Jurkat, Clone E6-1 (cell line): ENCODE measurements around the gene USP28.

Source experiments
- DNase-seq: peaks from one replicate; pipeline ENCODE4 v3.0.0-alpha.2; 2011; ENCODE audit warnings: low read depth, low spot score
- H3K4me3 ChIP-seq: 2 replicates; pipeline ENCODE4 v1.5.1; 2011; ENCODE audit warnings: mild to moderate bottlenecking, low read length, control low read depth, moderate library complexity

The USP28 gene

DNA sequence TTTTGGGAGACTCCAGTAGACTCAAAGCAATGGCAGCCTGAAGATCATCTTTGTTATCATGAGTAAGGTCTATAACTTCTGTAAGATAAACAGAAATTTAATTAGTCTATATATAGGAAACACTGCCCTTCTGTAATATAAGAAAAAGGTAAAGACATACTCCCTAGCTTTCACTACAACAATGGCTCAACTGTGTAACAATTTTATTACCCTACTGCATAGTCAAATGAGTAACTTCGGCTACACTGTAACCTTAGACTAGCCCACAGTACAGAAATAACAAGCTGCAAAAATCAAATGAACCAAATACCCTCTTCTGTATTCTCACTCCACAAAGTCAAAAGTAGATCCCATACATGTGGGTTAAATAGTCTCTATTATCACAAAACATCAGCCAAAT lies 33.7 kb downstream of the USP28 start:
- H3K4me3 ChIP-seq: no peak overlapping the region
- DNase-seq: no peak

DNA sequence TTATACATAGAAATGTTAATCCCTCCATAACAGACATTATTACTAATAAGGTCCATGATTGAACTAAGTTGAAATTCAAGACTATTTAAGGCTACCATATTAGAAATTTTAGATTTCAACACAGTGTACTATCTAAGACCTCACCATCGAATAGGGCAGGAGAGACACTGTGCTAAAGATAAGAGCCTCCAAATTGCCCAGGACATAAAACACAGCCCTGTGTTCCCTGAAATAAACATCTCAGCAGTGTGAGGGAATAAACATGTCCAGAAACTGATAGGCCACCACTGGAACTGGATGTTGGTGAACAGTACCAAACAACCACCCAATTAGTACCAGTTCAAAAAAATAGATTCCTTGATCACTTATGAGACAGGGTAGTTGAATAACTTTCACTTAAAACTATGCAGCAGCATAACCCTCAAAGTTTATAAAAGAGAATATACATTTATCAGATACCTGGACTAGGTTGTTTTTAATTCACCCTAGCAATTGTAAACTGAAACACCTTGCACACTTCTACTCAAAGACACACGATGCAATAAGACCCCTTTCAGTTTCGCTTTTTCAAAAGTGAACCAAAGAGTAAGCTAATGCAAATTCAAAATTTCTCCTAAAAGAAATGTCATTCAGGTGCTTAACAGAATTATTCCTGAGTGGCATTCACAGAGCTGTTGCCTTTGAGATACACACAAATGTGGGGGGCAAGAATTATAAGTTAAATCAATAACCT lies 34.3 kb downstream of the USP28 start:
- H3K4me3 ChIP-seq: no peak overlapping the region
- no peak for DNase-seq

DNA sequence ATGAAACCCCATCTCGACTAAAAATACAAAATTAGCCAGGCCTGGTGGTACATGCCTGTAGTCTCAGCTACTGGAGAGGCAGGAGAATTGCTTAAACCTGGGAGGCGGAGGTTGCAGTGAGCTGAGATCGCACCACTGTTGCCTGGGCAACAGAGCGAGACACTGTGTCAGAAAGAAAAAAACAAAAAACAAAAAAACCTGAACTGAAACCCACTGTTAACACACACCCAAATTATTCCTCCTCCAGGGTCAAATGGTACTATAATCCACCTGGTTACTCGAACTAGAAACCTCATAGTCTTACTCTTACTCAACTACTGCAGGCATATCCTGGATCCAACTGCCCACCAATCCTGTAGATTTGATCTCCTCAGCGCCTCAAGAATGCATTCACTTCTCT lies 35.5 kb downstream of the USP28 start:
- no peak for DNase-seq

DNA sequence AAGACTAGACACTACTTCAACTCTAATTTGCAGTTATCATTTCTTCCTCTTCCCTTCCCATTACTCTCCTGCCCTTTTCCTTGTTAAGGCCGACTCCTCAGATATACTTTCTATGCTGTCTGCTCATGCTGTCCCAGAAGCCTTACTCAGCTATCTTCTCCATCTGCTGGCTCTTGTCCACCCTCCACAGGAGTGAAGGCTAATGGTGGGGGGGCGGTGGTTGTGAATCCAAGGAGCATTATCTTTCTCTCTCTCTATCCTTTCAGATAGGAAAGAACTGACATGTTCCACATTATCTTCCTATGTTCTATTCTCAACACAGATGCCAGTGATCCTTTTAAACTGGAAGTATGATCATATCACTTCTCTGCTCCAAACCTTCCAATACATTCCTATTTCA lies 37.4 kb downstream of the USP28 start:
- no peak overlapping the region for H3K4me3 ChIP-seq
- DNase-seq: no peak

More for the DNA sequence above, 35.5 kb downstream of the USP28 start:
- H3K4me3 ChIP-seq: no peak overlapping the region

DNA sequence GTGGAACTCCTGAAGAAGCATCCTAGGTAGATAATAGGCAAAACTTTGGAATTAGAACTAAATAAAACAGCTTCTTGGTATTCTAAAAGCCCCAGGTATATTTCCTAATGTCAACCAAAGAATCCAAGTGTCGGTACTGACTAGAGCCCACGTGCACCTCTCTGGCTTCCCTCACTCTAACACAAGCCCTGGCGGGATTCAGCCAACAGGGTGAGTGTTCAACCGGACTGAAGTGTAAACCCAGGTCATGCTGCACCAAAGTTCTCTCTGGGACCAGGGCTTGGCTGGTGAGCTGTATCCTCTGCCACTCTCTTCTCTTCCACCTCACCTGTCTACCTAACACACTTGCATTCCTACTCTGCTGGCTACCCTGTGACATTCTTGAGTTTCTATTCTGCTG lies 40.1 kb downstream of the USP28 start:
- DNase-seq: no peak
- no peak overlapping the region for H3K4me3 ChIP-seq

GRCh38 chr11:113833151-113833550 lies 42.2 kb downstream of the USP28 start:
- DNase-seq: no peak
- H3K4me3 ChIP-seq: no peak overlapping the region

DNA sequence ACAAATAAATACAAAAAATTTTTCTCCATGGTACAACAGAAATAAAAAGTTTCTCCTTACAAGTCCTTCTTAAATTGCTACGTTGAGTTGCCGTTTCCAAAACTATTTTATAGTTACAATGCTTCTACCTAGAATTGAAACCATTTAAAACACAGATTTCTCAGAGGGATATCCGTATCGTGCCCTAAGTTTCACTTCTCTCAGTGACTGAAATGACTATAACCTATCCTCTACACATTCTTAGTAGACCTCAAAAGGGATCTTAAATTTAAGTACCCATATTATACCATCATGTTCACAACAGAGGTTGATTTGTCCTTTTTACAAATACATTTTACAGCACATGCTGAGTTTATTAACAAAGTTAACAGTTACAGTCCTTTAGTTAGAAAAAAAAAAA lies 44.1 kb downstream of the USP28 start:
- no peak for DNase-seq
- H3K4me3 ChIP-seq: no peak overlapping the region

- no peak overlapping the region for H3K4me3 ChIP-seq
- DNase-seq: no peak
Observed at GRCh38 chr11:113829751-113830150, 45.6 kb downstream of the USP28 start.

GRCh38 chr11:113828191-113828590 lies 47.2 kb downstream of the USP28 start:
- no peak overlapping the region for H3K4me3 ChIP-seq
- no peak for DNase-seq

GRCh38 chr11:113827477-113827876 lies 47.9 kb downstream of the USP28 start:
- H3K4me3 ChIP-seq: no peak overlapping the region
- DNase-seq: no peak

- H3K4me3 ChIP-seq: no peak overlapping the region
- DNase-seq: no peak
Observed at GRCh38 chr11:113818426-113818825, 56.9 kb downstream of the USP28 start.

DNA sequence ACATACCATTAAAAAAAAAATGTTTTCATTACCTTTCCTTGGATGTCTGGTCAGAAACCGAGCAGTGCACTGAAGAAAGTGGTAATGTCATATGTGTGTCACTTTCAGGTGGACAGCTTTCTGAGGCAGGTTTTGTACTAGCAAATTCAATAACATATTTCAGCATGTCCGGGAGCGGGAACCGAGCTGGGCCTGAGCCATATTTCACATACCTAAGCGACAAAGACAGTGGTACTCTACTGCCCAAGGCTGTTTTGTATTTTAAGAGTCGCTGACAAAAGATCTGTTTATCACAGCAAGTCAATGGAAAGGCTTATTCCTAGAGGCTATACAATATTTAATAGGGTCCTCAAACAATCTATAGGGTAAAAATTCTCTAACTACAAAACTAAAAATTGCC lies 57.7 kb downstream of the USP28 start:
- no peak overlapping the region for H3K4me3 ChIP-seq
- no peak for DNase-seq

GRCh38 chr11:113817162-113817561 lies 58.2 kb downstream of the USP28 start:
- no peak for DNase-seq

DNA sequence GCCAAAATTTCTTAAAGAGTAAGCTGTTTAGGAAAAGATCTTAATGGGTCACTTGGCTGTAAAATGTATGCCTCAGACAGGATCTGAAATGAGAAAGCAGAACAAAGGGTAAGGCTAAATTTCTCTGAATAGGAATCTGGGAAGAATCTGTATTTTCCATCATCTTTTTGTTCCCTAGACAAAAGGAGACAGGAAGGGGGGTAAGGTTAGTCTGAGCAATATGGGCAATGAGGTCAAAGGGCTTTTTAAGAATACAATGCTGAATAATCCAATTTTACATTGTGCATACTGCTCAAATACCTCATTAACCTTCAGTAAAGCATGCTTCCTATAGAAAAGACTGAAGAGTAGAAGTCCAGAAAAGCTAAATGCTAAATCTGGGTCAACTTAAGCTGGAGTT lies 61.2 kb downstream of the USP28 start:
- DNase-seq: no peak
- no peak overlapping the region for H3K4me3 ChIP-seq

More at GRCh38 chr11:113817162-113817561, 58.2 kb downstream of the USP28 start:
- H3K4me3 ChIP-seq: no peak overlapping the region

- no peak overlapping the region for H3K4me3 ChIP-seq
- no peak for DNase-seq
Observed at GRCh38 chr11:113808931-113809330, 66.4 kb downstream of the USP28 start.

GRCh38 chr11:113806406-113806805 lies 69.0 kb downstream of the USP28 start:
- no peak overlapping the region for H3K4me3 ChIP-seq
- DNase-seq: no peak

DNA sequence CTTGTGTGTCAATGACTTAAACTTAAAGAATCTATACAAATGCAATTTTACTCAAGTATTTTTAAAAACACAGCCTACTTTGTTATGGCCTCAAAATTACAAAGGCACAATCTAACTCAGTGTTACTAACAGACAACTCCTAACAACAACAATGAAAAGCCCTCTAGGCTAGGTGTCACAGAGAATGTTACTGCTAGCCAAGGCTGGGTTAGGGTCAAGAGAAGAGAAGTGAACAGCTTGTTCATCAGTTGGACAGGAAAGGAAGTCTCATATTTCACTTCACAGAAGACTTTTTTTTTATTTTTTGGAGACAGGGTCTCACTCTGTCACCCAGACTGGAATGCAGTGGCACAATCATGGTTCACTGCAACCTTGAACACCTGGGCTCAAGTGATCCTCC lies 69.7 kb downstream of the USP28 start:
- no peak overlapping the region for H3K4me3 ChIP-seq
- DNase-seq: no peak

DNA sequence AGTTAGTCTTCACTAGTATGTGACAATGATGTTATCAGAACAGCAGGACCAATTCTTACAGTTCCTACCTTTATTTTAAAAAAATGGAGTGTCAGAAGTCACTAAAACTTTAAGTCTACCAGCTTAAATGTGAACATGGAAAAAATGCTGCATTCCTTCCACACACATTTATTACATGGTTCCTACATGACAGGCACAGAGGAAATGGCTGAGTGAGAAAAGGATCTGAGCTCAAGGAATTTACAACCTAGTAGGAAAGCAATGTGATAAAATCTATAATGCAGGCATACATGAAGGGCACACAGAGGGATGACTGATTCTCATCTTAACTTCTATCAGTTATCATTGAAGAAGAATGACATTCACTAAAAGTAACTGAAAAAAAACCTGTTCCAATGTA lies 72.8 kb downstream of the USP28 start:
- DNase-seq: no peak

DNA sequence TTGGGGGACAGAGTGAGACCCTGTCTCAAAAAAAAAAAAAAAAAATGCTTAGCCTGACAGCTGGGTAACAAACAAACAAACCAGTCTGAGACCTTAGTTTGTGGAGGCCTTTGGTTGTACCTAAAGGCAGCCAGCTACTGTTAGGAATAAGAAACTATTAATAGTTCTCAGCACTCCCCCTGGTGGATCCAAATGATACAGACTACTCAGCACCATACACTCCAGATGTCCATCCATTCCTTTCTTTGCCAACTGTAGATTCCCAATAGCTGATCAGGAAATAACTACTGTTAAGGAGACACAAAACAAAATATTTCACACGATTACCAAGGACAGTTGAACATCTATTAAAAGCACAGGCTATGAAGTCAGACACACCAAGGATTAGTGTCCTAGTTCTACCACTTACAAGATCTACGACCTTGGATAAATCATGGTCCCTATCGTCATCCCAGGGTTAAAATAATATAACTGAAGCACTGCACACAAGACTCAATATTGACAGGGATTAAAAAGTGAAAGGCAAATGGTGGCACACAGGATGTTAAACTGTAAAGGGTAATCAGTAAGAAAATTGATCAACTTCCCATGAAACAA lies 78.6 kb downstream of the USP28 start:
- peak; percentile 28 for DNase-seq

More for the DNA sequence above, 72.8 kb downstream of the USP28 start:
- no peak overlapping the region for H3K4me3 ChIP-seq

DNA sequence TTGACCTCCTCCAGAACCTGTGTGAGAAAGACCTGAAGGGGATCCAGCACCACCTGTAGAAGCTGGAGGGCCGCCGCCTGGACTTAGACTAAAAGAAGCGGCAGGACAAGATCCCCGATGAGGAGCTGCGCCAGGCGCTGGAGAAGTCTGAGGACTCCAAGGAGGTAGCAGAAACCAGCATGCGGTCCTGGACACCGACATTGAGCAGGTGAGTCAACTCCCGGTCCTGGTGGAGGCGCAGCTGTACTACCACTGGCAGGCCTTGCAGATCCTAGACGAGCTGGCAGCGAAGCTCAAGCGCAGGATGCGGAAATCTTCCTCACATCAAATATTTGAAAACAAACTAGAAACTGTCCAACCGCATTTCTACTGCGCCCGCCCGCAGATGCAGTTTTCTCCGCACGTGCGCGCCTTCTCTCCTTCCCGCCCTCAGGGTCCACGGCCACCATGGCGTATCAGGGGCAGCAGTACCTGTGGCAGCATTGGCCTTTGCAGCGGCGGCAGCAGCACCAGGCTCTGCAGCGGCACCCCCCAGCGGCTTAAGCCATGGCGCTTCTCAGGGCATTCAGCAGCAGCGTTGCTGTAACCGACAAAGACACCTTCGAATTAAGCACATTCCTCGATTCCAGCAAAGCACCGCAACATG lies 85.6 kb downstream of the USP28 start:
- H3K4me3 ChIP-seq: no peak overlapping the region
- no peak for DNase-seq

More for the DNA sequence above, 78.6 kb downstream of the USP28 start:
- H3K4me3 ChIP-seq: no peak overlapping the region
